Lower leg skin (tissue), 4 donors: ENCODE results near the gene RBCK1. TPM values are rescaled to one million over a fixed set of nuclear protein-coding genes. Genes with fewer than 3 reads are reported as not detected.
A peak's percentile ranks its signal among the peaks of the same experiment; 100 is the strongest.
"Not testable (repeated sequence)": the region's sequence is repeated elsewhere in the genome, so short reads cannot be mapped to it uniquely, and the experiment has no call there.

ENCODE experiments used
- DNase-seq, 2 donors: peaks; one replicate each; pipeline ENCODE4 v3.0.0-alpha.2; 2019; ENCODE audit warnings: low spot score in 2 of 2
- H3K4me3 ChIP-seq: fragments of 200-600 bp; sonication (generic); 2 replicates; pipeline ENCODE4 v1.5.1; 2017; ENCODE audit warnings: mild to moderate bottlenecking, low read depth; ENCODE audit not compliant: poor library complexity, severe bottlenecking
- POLR2A ChIP-seq, 2 donors: fragments of 450-650 bp; IDR thresholded peaks; one replicate each; pipeline ENCODE4 v1.6.1; 2016 to 2017; ENCODE audit warnings: antibody characterized with exemption in 2 of 2, mild to moderate bottlenecking in 1 of 2, moderate library complexity in 1 of 2
- WGBS, 2 donors: methylation state at CpG; one replicate each; pipeline ENCODE4 v1.1.5; 2018; 5-methylcytosine and 5-hydroxymethylcytosine counted together
- intact Hi-C: fragments of 100-400 bp; cut with DNase I; formaldehyde crosslinking; loops from one replicate; pipeline ENCODE4 v1.15.0; 2023; ENCODE audit warnings: low total_unique reads
- total RNA-seq, 4 donors: library from RNA; depleted of rRNA; stranded (reverse); fragments of >200 nt; gene quantifications; one replicate each; pipeline ENCODE4 v1.1.0, GENCODE V29; 2016
- TF ChIP-seq, protein P1 (sequence below), 3 donors: fragments of 450-650 bp; IDR thresholded peaks; one replicate each; pipeline ENCODE4 v1.5.1; 2016; ENCODE audit warnings: antibody characterized with exemption in 3 of 3, mild to moderate bottlenecking in 3 of 3, moderate library complexity in 2 of 3

Gene RBCK1
- total RNA-seq, 4 donors from 2014 or later: 65.2 to 90.1 (median 77.1) TPM

GRCh38 chr20:370151-370600 lies 37.9 kb upstream of the RBCK1 start:
- no peak overlapping the region for H3K4me3 ChIP-seq
- DNase-seq: no peak
- TF ChIP-seq, protein P1, sequence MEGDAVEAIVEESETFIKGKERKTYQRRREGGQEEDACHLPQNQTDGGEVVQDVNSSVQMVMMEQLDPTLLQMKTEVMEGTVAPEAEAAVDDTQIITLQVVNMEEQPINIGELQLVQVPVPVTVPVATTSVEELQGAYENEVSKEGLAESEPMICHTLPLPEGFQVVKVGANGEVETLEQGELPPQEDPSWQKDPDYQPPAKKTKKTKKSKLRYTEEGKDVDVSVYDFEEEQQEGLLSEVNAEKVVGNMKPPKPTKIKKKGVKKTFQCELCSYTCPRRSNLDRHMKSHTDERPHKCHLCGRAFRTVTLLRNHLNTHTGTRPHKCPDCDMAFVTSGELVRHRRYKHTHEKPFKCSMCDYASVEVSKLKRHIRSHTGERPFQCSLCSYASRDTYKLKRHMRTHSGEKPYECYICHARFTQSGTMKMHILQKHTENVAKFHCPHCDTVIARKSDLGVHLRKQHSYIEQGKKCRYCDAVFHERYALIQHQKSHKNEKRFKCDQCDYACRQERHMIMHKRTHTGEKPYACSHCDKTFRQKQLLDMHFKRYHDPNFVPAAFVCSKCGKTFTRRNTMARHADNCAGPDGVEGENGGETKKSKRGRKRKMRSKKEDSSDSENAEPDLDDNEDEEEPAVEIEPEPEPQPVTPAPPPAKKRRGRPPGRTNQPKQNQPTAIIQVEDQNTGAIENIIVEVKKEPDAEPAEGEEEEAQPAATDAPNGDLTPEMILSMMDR (IDR thresholded peaks at IDR 0.05): no peak
- no peak for TF ChIP-seq POLR2A (IDR thresholded peaks at IDR 0.05)
- WGBS, 2 donors: 84 to 86% methylated on average over 7 of the region's 7 CpGs
- intact Hi-C loops: no loop called here

DNA sequence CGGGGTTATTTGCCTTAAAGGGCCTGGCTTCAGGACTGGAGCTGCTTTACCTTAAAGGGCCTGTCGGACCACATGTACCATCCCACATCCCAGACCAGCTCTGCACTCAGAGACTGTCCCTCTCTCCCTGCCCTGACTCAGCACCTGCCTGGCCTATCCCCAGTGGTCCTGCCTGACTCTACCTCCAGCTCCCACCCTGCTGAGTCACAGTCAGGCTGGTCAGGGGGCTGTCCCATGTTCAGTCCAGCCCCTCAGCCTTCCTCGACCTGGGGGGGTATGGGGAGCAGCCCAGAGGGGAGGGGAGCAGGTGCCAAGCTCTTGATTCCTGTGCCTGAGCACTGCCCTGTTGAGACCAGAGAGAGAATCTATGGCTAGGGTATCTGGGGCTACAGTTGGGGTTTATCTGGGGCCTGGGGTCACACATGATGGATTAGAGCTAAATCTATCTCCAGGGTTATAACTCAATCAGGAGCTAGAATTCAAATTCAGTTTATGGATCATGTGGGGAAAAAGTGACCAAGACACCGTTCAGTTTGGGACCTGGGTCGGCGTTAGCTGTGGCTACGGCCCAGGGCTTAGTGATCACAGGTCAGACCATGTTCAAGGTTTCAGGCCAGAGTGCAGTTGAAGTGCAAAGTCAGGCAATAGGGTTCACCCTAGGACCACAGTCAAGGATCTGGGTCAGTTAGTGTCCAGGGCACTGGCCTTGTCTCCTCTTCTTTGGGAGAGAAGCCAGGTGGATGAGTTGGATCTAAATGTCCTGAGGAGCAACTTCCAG lies 36.9 kb upstream of the RBCK1 start:
- intact Hi-C loops: no loop called here
- no peak for TF ChIP-seq POLR2A (IDR thresholded peaks at IDR 0.05)
- TF ChIP-seq, protein P1 (IDR thresholded peaks at IDR 0.05): peak in 1 of 3 donors; percentile 34
- no peak for DNase-seq
- 80 to 89% methylated on average over 6 to 7 of the region's 7 CpGs for WGBS, 2 donors
- no peak overlapping the region for H3K4me3 ChIP-seq

GRCh38 chr20:371755-372542 lies 36.1 kb upstream of the RBCK1 start:
- no peak for TF ChIP-seq POLR2A (IDR thresholded peaks at IDR 0.05)
- TF ChIP-seq, protein P1 (IDR thresholded peaks at IDR 0.05): no peak
- no peak overlapping the region for H3K4me3 ChIP-seq
- WGBS, 2 donors: 74 to 77% methylated on average over 10 of the region's 10 CpGs
- peak in 1 of 2 donors; percentile 90 for DNase-seq
- intact Hi-C loops: no loop called here

- H3K4me3 ChIP-seq, DNase-seq, intact Hi-C loops: not testable (repeated sequence)
- WGBS, 2 donors: 91 to 95% methylated on average over 11 of the region's 11 CpGs
Observed at GRCh38 chr20:372543-373082, 35.5 kb upstream of the RBCK1 start.

DNA sequence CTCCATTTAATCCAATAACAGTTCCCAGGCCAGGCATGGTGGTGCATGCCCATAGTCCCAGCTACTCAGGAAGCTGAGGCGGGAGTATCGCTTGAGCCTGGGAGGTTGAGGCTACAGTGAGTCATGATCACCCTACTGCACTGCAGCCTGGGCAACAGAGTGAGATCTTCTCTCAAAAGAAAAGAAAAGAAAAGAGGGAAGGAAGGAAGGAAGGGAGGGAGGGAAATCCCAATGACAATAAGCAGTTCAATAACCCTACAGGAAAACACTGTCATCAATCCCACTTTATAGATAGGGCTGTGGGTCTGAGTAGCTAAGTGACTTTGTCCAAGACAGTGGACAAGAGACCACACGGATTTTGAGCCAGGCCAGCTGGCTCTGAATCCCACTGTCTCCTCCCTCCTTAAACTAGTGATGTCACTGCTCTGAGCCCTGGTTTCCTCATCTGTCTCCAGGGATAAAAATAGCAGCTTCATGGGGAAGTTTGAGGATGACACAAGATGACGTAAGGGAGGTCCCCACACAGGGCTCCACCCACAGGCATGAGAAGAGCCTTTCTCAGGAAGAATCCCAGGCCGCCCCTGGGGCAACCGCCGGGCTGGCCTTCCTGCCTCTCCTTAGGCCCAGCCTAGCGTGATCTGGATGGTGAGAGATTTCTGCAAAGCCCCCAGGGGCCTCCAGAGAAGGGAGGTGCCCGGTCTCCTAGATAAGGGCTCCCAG lies 34.8 kb upstream of the RBCK1 start:
- TF ChIP-seq, protein P1 (IDR thresholded peaks at IDR 0.05): no peak
- TF ChIP-seq POLR2A (IDR thresholded peaks at IDR 0.05): no peak
- WGBS, 2 donors: 59 to 63% methylated on average over 9 of the region's 9 CpGs
- intact Hi-C loops: no loop called here
- DNase-seq: no peak
- no peak overlapping the region for H3K4me3 ChIP-seq
